Trophoblast cell (in vitro differentiated cells and primary cell): ENCODE results near the gene BPGM.

ENCODE experiments used
- DNase-seq, 2 donors: peaks; one replicate each; pipeline ENCODE4 v3.0.0-alpha.2; 2016
- H2AFZ ChIP-seq: 2 replicates; pipeline ENCODE4 v1.6.1; 2013; ENCODE audit warnings: low read length, moderate library complexity, mild to moderate bottlenecking; ENCODE audit not compliant: insufficient read depth, poor library complexity
- H2AK5ac ChIP-seq: 2 replicates; pipeline ENCODE4 v1.6.1; 2013; ENCODE audit warnings: mild to moderate bottlenecking, low read length
- H2BK120ac ChIP-seq: 2 replicates; pipeline ENCODE4 v1.6.1; 2013; ENCODE audit warnings: low read length, mild to moderate bottlenecking, moderate library complexity; ENCODE audit not compliant: insufficient read depth, poor library complexity
- H2BK12ac ChIP-seq: 2 replicates; pipeline ENCODE4 v1.6.1; 2013; ENCODE audit warnings: mild to moderate bottlenecking, low read length, moderate library complexity
- H2BK5ac ChIP-seq: 2 replicates; pipeline ENCODE4 v1.6.1; 2013; ENCODE audit warnings: low read length, low read depth, moderate library complexity, mild to moderate bottlenecking; ENCODE audit not compliant: poor library complexity
- H3K14ac ChIP-seq: 2 replicates; pipeline ENCODE4 v1.6.1; 2013; ENCODE audit warnings: mild to moderate bottlenecking, low read length
- H3K18ac ChIP-seq: 2 replicates; pipeline ENCODE4 v1.6.1; 2013; ENCODE audit warnings: mild to moderate bottlenecking, low read length
- H3K23ac ChIP-seq: 2 replicates; pipeline ENCODE4 v1.6.1; 2013; ENCODE audit warnings: low read length
- H3K27ac ChIP-seq: 2 replicates; pipeline ENCODE4 v1.5.1; 2013; ENCODE audit warnings: low read depth, mild to moderate bottlenecking, inconsistent platforms, low read length, moderate library complexity
- H3K27me3 ChIP-seq: 2 replicates; pipeline ENCODE4 v1.6.1; 2013; ENCODE audit warnings: inconsistent platforms, mild to moderate bottlenecking, low read length, moderate library complexity; ENCODE audit not compliant: insufficient read depth
- H3K36me3 ChIP-seq, 2 experiments: 1 replicate in 1 of 2; 2 replicates in 1 of 2; pipeline ENCODE4 v1.6.1; 2013; ENCODE audit warnings: low read length in 2 of 2, mild to moderate bottlenecking in 2 of 2, moderate library complexity in 1 of 2; ENCODE audit not compliant: insufficient read depth in 2 of 2, control insufficient read depth in 1 of 2
- H3K4ac ChIP-seq: 2 replicates; pipeline ENCODE4 v1.6.1; 2013; ENCODE audit warnings: low read depth, mild to moderate bottlenecking, low read length, moderate library complexity
- H3K4me1 ChIP-seq, 2 experiments: 1 replicate in 1 of 2; 2 replicates in 1 of 2; pipeline ENCODE4 v1.6.1; 2013; ENCODE audit warnings: low read length in 2 of 2, mild to moderate bottlenecking in 2 of 2, moderate library complexity in 1 of 2; ENCODE audit not compliant: insufficient read depth in 2 of 2, control insufficient read depth in 1 of 2
- H3K4me2 ChIP-seq: 2 replicates; pipeline ENCODE4 v1.6.1; 2013; ENCODE audit warnings: inconsistent platforms, mild to moderate bottlenecking, low read length, moderate library complexity
- H3K4me3 ChIP-seq: 2 replicates; pipeline ENCODE4 v1.5.1; 2013; ENCODE audit warnings: mild to moderate bottlenecking, low read depth, low read length, inconsistent platforms
- H3K79me1 ChIP-seq: one replicate; pipeline ENCODE4 v1.6.1; 2013; ENCODE audit warnings: low read length
- H3K79me2 ChIP-seq: 2 replicates; pipeline ENCODE4 v1.6.1; 2013; ENCODE audit warnings: low read length, mild to moderate bottlenecking; ENCODE audit not compliant: control insufficient read depth, insufficient read depth, poor library complexity
- H3K9ac ChIP-seq: 2 replicates; pipeline ENCODE4 v1.6.1; 2013; ENCODE audit warnings: mild to moderate bottlenecking, low read length
- H3K9me3 ChIP-seq: 2 replicates; pipeline ENCODE4 v1.6.1; 2013; ENCODE audit warnings: low read depth, mild to moderate bottlenecking, control low read depth, inconsistent platforms, low read length; ENCODE audit not compliant: insufficient read depth
- H4K12ac ChIP-seq: 2 replicates; pipeline ENCODE4 v1.6.1; 2013; ENCODE audit warnings: low read depth, mild to moderate bottlenecking, low read length, moderate library complexity
- H4K8ac ChIP-seq: 2 replicates; pipeline ENCODE4 v1.6.1; 2013; ENCODE audit warnings: low read depth, mild to moderate bottlenecking, low read length, moderate library complexity
- H4K91ac ChIP-seq: one replicate; pipeline ENCODE4 v1.6.1; 2013; ENCODE audit warnings: low read depth, mild to moderate bottlenecking, low read length, moderate library complexity
- WGBS: extraction: QIAGEN DNeasy Blood & Tissue Kit; methylation state at CpG from one replicate; pipeline ENCODE4 v1.1.7; 2013; ENCODE audit warnings: missing lambda C conversion rate; ENCODE audit not compliant: insufficient read length, insufficient coverage; ENCODE audit errors: extremely low coverage; 5-methylcytosine and 5-hydroxymethylcytosine counted together

The BPGM gene

GRCh38 chr7:134723892-134724291, 77.2 kb downstream of the BPGM start:
- Histone ChIP-seq H2AK5ac (no peak overlapping the region), H4K12ac (no peak overlapping the region), H2AFZ (no peak overlapping the region), H2BK12ac (peak overlapping the region; percentile 56), H3K4ac (no peak overlapping the region), H3K23ac (no peak overlapping the region), H3K14ac (no peak overlapping the region), H3K9me3 (no peaks in the 10 kb centered on the region), H4K8ac (no peak overlapping the region), H3K79me1 (peaks cover 7% of the 10 kb centered on the region), H2BK5ac (no peak overlapping the region), H3K27me3 (no peaks in the 10 kb centered on the region), H3K36me3 (no peaks in the 10 kb centered on the region), H3K27ac (no peak overlapping the region), H3K79me2 (no peaks in the 10 kb centered on the region), H3K4me3 (no peak overlapping the region), H3K4me1 (peaks cover 0 to 6% of the 10 kb centered on the region in 2 experiments), H3K4me2 (no peak overlapping the region), H2BK120ac (no peak overlapping the region), H3K18ac (no peak overlapping the region), H3K9ac (no peak overlapping the region), H4K91ac (no peak overlapping the region)
- no CpG with 5 or more reads among the region's 5 CpGs for WGBS
- no peak for DNase-seq

GRCh38 chr7:134724606-134725005, 78.0 kb downstream of the BPGM start:
- peaks cover 5% of the 10 kb centered on the region for H3K79me1 ChIP-seq
- H2BK120ac ChIP-seq: no peak overlapping the region
- H3K9ac ChIP-seq: no peak overlapping the region
- DNase-seq: peak; percentile 23 to 46
- no peak overlapping the region for H3K23ac ChIP-seq
- H3K9me3 ChIP-seq: no peaks in the 10 kb centered on the region
- no CpG with 5 or more reads among the region's 2 CpGs for WGBS
- no peak overlapping the region for H2AFZ ChIP-seq
- H3K79me2 ChIP-seq: no peaks in the 10 kb centered on the region
- no peak overlapping the region for H3K4me3 ChIP-seq
- H3K27ac ChIP-seq: no peak overlapping the region
- peak overlapping the region; percentile 67 for H2BK12ac ChIP-seq
- H2BK5ac ChIP-seq: no peak overlapping the region
- H4K8ac ChIP-seq: no peak overlapping the region
- H3K4me2 ChIP-seq: no peak overlapping the region
- no peak overlapping the region for H3K14ac ChIP-seq
- H3K18ac ChIP-seq: no peak overlapping the region
- H3K36me3 ChIP-seq: no peaks in the 10 kb centered on the region
- H2AK5ac ChIP-seq: peak overlapping the region; percentile 29
- H4K12ac ChIP-seq: no peak overlapping the region
- H3K4ac ChIP-seq: no peak overlapping the region
- no peaks in the 10 kb centered on the region for H3K27me3 ChIP-seq
- H3K4me1 ChIP-seq: peaks cover 0 to 6% of the 10 kb centered on the region in 2 experiments
- no peak overlapping the region for H4K91ac ChIP-seq

DNA sequence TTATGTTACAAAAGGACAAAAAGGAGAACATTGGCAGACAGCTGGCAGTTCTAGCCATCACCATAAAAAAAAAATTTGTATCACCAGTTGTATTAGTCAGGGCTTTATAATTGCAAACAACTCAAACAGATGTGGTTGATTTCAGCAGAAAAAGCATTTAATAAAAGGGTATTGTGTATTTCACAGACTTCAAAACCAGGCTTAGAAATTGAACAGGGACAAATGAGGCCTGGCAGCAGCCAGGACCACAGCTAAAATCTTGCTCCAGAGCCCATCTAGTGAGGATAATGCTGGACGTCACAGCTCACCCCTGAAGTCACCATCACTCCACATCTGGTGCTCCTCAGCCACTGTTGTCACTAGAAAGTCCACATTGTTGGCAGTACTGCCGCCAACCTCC, 79.9 kb downstream of the BPGM start:
- Histone ChIP-seq H2AK5ac (no peak overlapping the region), H3K18ac (no peak overlapping the region), H4K8ac (no peak overlapping the region), H3K79me2 (no peaks in the 10 kb centered on the region), H3K14ac (no peak overlapping the region), H3K9ac (no peak overlapping the region), H3K27ac (no peak overlapping the region), H3K4me2 (no peak overlapping the region), H3K4me3 (no peak overlapping the region), H3K27me3 (no peaks in the 10 kb centered on the region), H4K12ac (no peak overlapping the region), H2BK120ac (no peak overlapping the region), H2BK5ac (no peak overlapping the region), H2AFZ (no peak overlapping the region), H3K36me3 (no peaks in the 10 kb centered on the region), H3K79me1 (peaks cover 5% of the 10 kb centered on the region), H3K4me1 (peaks cover 0 to 7% of the 10 kb centered on the region in 2 experiments), H2BK12ac (no peak overlapping the region), H3K23ac (peak overlapping the region; percentile 70), H3K9me3 (no peaks in the 10 kb centered on the region), H4K91ac (no peak overlapping the region), H3K4ac (no peak overlapping the region)
- no CpG with 5 or more reads among the region's 2 CpGs for WGBS
- DNase-seq: no peak

- H3K79me2 ChIP-seq: no peaks in the 10 kb centered on the region
- H2BK120ac ChIP-seq: no peak overlapping the region
- H4K91ac ChIP-seq: no peak overlapping the region
- H3K23ac ChIP-seq: no peak overlapping the region
- H3K18ac ChIP-seq: no peak overlapping the region
- no peak overlapping the region for H3K4me2 ChIP-seq
- H2BK5ac ChIP-seq: no peak overlapping the region
- no peak overlapping the region for H4K12ac ChIP-seq
- H3K14ac ChIP-seq: no peak overlapping the region
- no peak for DNase-seq
- H3K27me3 ChIP-seq: no peaks in the 10 kb centered on the region
- H3K4ac ChIP-seq: no peak overlapping the region
- H3K79me1 ChIP-seq: peaks cover 5% of the 10 kb centered on the region
- H2BK12ac ChIP-seq: no peak overlapping the region
- H3K4me3 ChIP-seq: no peak overlapping the region
- no peak overlapping the region for H2AK5ac ChIP-seq
- no peak overlapping the region for H2AFZ ChIP-seq
- H3K27ac ChIP-seq: no peak overlapping the region
- H4K8ac ChIP-seq: no peak overlapping the region
- H3K9me3 ChIP-seq: no peaks in the 10 kb centered on the region
- H3K9ac ChIP-seq: no peak overlapping the region
- whole genome bisulfite sequencing: no CpG with 5 or more reads among the region's 3 CpGs
- H3K36me3 ChIP-seq: no peaks in the 10 kb centered on the region
- peaks cover 0 to 7% of the 10 kb centered on the region in 2 experiments for H3K4me1 ChIP-seq
Observed at GRCh38 chr7:134727711-134728110, 81.1 kb downstream of the BPGM start.
